Activated CD4-positive, alpha-beta T cell treated with anti-CD3 and anti-CD28 coated beads, Interleukin-2, Interleukin-4, amounts not matched to agents 100 ng/mL and 50 ng/mL, durations not matched to agents 16 hours and 8 hours (primary cell): ENCODE data around the gene TAS2R16.

Source experiments
- DNase-seq: peaks from one replicate; pipeline ENCODE4 v3.0.0-alpha.2; 2020; ENCODE audit warnings: low spot score

Gene TAS2R16, protein sequence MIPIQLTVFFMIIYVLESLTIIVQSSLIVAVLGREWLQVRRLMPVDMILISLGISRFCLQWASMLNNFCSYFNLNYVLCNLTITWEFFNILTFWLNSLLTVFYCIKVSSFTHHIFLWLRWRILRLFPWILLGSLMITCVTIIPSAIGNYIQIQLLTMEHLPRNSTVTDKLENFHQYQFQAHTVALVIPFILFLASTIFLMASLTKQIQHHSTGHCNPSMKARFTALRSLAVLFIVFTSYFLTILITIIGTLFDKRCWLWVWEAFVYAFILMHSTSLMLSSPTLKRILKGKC

GRCh38 chr7:122995600-122995999, at the start of gene TAS2R16:
TSS of gene TAS2R16 (minus strand) at chr7:122995700. CDS start at chr7:122995634, 66 bp downstream.
- no peak for DNase-seq

DNA sequence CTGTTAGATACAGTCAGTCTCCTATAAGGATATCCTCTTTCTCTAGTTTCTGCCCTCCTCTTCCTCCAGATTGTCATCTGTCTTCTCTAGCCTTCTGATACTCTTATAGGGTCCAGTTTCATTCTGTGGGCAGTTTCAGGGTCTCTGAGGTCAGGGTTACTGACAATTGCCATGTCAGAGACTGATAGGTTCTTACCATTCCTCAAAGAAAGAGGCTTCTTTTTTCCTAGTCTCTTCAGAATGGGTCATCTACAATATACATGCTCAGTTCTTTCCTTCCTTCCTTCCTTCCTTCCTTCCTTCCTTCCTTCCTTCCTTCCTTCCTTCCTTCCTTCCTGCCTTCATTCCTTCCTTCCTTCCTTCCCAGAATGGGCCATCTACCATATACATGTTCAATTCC, 48.1 kb upstream of the TAS2R16 start:
- DNase-seq: no peak

- DNase-seq: no peak
Measured at GRCh38 chr7:123041101-123041500, 45.6 kb upstream of the TAS2R16 start.

DNA sequence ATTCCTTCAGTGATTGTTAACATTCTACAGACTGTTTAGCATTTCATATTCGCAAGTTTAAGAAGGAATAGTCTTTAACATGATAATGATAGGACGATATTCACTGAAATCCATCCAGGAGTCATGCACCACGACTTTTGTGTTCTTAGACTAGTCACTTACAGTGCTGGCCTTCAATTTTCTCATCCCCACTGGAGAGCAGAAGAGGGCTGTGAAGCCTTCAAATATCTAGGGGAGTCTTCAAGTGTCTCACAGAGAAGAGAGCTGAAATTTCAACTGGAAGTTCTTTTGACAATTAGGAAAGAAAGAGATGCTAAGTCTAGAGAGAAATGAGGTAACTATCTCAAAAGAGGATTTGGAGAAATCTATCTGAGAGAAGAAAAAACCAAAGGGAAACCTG, 43.8 kb upstream of the TAS2R16 start:
- DNase-seq: no peak

- no peak for DNase-seq
Measured at GRCh38 chr7:123034106-123034505, 38.6 kb upstream of the TAS2R16 start.

- DNase-seq: no peak
Measured at GRCh38 chr7:123030631-123031030, 35.1 kb upstream of the TAS2R16 start.

GRCh38 chr7:123028339-123028738, 32.8 kb upstream of the TAS2R16 start:
- DNase-seq: no peak

DNA sequence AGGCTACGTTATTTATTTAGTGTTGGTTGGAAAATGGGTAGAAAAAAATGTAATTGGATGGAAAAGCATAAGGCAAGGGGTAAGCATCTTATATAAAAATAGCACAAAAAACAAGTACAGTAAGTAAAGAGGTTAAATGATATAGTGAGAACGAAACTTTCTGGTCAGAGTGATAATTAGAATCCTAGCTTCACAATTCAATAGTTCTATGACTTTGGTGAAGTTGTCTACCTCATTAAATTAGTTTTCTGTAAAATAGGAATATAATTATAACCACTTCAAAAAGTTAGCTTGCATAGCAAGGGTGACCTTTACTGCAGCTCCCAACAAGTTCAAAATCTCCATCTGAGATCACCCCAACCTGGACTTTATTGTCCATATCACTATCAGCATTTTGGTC, 30.8 kb upstream of the TAS2R16 start:
- DNase-seq: no peak

DNA sequence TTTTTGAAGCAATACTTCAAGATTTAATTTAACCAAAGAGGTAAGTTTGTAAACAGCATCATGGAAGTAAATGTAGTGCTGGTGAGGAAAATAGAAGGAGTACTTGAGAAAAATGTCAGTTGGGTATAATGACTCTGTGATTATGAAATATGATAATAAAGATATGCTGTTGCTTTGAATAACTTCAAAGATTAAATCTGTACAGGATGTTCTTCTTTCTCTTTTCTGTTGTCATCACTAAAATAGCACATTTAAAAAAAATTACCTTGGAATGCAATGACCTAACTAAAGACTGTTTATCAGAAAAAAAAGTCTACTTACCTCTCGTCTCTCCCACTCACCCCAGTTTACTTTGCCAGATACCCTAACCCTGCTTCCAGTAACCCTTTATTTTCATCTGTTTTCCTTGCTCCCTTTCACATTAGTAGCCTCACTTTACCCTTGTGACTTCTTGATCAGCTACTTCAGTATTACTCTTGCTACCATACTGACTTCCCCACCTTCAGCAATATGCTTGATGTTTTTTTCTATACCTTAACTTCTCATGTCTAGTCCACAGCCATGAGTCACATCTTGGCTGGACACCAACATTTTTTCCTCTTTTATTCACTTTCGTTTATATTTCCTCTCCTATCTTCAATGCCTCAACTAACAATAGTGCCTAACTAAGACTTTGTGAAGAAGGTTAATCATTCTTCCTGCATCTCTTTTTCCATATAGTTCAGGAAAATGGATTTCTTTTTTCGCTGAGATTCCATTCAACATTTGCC, 29.7 kb upstream of the TAS2R16 start:
- no peak for DNase-seq

GRCh38 chr7:123023126-123023525, 27.6 kb upstream of the TAS2R16 start:
- no peak for DNase-seq

GRCh38 chr7:123022576-123022975, 27.1 kb upstream of the TAS2R16 start:
- DNase-seq: no peak

DNA sequence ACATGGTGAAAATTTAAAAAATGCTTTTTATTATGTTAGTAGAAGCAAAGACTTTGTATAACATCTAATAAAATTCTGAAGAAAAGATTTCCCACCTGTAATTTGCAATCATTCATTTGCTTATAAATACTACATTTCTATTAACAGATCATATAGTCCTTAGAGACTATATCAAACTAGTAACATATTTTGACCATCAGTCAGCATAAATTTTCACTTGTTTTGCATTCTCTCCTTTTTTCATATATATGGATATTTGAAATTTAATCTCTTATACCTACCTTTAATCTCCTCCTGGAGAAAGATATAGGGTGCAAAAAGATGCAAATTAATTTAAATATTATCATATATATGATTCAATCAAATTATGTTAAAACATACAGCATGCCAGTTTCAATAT, 16.9 kb upstream of the TAS2R16 start:
- no peak for DNase-seq

DNA sequence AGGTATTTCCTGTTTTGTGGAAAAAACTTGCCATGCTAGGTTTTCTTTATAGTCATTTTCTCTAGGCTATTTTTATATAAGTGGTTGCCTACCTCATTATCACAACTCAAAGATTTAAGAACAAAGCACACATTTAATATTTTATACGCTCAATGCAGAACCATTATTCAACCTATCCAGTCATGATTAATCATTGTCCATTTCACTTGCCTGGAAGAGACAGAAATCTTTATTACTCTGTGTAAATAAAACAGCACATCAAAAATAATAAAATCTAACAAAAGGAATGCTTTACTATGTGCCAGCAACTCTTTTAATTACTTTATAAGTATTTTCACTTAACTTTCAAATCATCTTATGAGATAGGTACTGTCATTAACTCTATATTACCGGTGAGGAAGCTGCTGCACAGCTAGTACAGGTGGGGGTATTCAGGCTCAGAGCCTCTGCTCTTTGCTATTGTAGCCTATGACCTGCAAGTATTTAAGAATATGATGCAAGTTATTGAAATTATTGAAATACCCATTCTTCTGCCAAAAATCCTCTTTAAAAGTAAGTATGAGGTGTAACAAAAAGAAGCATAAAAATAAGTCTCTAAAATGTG, 16.4 kb upstream of the TAS2R16 start:
- DNase-seq: no peak

DNA sequence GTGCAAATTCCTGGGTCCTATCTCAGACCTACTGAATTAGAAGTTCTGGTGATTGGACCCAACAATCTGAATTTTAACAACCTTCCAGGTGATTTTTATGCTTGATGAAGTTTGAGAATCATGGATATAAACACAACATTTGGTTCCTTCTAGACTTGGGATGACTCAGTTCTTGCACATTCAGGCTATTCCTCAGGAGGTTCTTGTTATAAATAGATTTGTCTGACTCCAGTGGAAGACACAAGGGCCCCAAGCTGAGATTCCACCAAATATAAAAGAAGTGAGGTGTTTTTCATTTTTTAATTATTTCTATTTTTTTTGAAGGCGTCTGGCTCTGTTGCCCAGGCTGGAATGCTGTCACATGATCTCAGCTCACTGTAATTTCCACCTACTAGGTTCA, 9.4 kb upstream of the TAS2R16 start:
- DNase-seq: no peak

DNA sequence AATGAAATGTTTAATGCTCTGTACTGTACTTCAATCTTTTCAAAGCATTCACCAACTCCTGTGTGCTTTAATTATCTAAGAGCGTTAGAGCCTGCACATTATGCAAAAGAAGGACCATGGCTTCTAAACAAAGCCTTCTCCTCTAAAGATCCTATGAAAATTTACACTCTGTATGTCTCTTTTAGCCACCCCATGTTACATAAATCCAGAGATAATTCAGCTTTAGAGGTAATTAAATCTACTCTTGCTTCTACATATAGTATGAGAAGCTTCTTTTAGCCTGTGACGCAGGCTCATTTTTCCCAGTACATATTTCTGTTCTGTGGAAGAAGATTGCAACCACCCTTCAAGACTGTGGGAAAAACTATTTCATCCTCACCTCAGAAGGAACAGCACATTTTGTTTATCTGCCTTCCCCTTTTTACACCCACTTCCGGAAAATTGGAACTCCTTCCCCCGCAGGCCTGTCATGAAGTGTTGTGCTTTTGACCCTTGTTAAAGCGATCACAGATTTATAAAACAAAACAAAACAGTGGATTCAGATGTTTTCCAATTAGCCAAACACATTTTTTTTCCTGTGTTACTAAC, 8.1 kb upstream of the TAS2R16 start:
- DNase-seq: no peak

GRCh38 chr7:122989577-122989976, 5.9 kb downstream of the TAS2R16 start:
- DNase-seq: no peak

GRCh38 chr7:122989041-122989440, 6.5 kb downstream of the TAS2R16 start:
- DNase-seq: no peak

- DNase-seq: no peak
Measured at GRCh38 chr7:122988333-122988732, 7.2 kb downstream of the TAS2R16 start.

DNA sequence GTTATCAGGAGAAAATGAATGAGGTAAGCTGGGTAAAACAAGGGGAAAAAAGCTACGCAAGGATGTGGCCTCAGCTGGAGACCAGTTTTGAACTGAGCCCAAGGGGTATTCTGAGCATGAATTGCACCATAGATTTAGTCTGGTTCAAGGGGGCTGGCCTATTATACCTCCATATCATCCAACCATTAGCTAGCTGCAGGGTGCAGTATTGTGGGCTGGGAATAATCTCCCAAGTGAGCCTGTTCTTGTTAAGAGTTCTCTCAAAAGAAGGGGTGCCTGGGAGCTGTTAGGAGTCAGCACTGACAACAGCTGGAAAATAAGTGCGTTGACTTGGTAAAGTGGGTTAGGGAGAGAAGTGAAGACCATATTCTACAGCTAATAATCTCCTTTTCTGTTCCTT, 8.0 kb downstream of the TAS2R16 start:
- no peak for DNase-seq

GRCh38 chr7:122984021-122984420, 11.5 kb downstream of the TAS2R16 start:
- no peak for DNase-seq

- no peak for DNase-seq
Measured at GRCh38 chr7:122983261-122983660, 12.2 kb downstream of the TAS2R16 start.

- no peak for DNase-seq
Measured at GRCh38 chr7:122975341-122975740, 20.2 kb downstream of the TAS2R16 start.

DNA sequence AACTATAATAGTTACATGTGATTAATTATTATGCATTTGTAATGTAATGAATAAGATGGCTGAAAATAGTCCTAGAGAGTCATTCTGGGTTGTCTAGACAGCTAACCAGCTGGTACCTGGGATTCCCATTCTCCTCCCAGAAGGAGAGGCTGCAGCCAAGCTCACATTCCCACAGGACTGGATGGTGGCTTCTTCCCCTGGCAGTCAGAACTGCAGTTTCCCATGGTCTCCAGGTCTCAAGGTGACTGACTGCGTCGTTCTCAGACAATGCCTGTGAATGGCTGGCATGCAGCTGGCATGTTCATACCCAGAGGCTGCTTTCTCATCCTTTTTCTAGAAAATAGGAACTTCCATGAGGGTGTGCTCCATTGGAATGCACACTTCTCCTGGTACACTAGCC, 21.3 kb downstream of the TAS2R16 start:
- DNase-seq: no peak
